GM12891 (cell line): ENCODE data around the gene PRCD.

Experiments
- DNase-seq: peaks from one replicate; pipeline ENCODE4 v3.0.0; 2011; ENCODE audit warnings: low spot score; ENCODE audit not compliant: insufficient read length
- FAIRE-seq: peaks from 2 replicates; lab custom pipeline; 2011; peaks lifted over from hg19 to GRCh38; lab: Jason Lieb, UNC
- PAX5 ChIP-seq: IDR thresholded peaks from 2 replicates; pipeline ENCODE4 v1.6.1; 2011; ENCODE audit warnings: low read length, moderate library complexity, mild to moderate bottlenecking; ENCODE audit not compliant: insufficient read depth, severe bottlenecking
- POLR2A ChIP-seq: IDR thresholded peaks from 2 replicates; pipeline ENCODE4 v1.6.1; 2011; ENCODE audit warnings: low read depth, low read length, control low read depth
- POLR2AphosphoS5 ChIP-seq: IDR thresholded peaks from 2 replicates; pipeline ENCODE4 v1.6.1; 2011; ENCODE audit warnings: low read depth, low read length, control low read depth
- POU2F2 ChIP-seq: IDR thresholded peaks from 2 replicates; pipeline ENCODE4 v1.6.1; 2011; ENCODE audit warnings: low read depth, mild to moderate bottlenecking, control low read depth, low read length, moderate library complexity
- SPI1 ChIP-seq: IDR thresholded peaks from 2 replicates; pipeline ENCODE4 v1.6.1; 2011; ENCODE audit warnings: low read depth, low read length, control low read depth
- TAF1 ChIP-seq: IDR thresholded peaks from 2 replicates; pipeline ENCODE4 v1.6.1; 2011; ENCODE audit warnings: low read depth, low read length, control low read depth

The PRCD gene

GRCh38 chr17:76547642-76548202 is 7.9 kb downstream of the PRCD start:
- TF ChIP-seq POLR2A (no peak), PAX5 (no peak), TAF1 (no peak)
- FAIRE-seq (peak; percentile 90), DNase-seq (no peak)

GRCh38 chr17:76548378-76549214 is 8.8 kb downstream of the PRCD start:
- no peak for FAIRE-seq
- TF ChIP-seq PAX5 (no peak), POU2F2 (no peak), POLR2AphosphoS5 (no peak), TAF1 (no peak), POLR2A (no peak), SPI1 (no peak)

GRCh38 chr17:76549215-76549518 is 9.3 kb downstream of the PRCD start:
- FAIRE-seq = no peak
- no peak for DNase-seq
- TF ChIP-seq TAF1 = no peak
- TF ChIP-seq SPI1 = no peak
- no peak for TF ChIP-seq POLR2A
- no peak for TF ChIP-seq POLR2AphosphoS5
- no peak for TF ChIP-seq POU2F2
- TF ChIP-seq PAX5 = no peak

More at GRCh38 chr17:76548378-76549214, 8.8 kb downstream of the PRCD start:
- DNase-seq = no peak

- no peak for DNase-seq
- no peak for FAIRE-seq
- no peak for TF ChIP-seq POLR2A
Observed at GRCh38 chr17:76549539-76549938, 9.7 kb downstream of the PRCD start.

GRCh38 chr17:76550712-76551615 is 11.1 kb downstream of the PRCD start:
- DNase-seq = no peak
- TF ChIP-seq POLR2AphosphoS5 (no peak), SPI1 (no peak), POLR2A (no peak), TAF1 (no peak)
- no peak for FAIRE-seq

GRCh38 chr17:76551685-76552084 is 11.8 kb downstream of the PRCD start:
- no peak for TF ChIP-seq TAF1
- no peak for TF ChIP-seq POLR2A
- no peak for TF ChIP-seq SPI1
- TF ChIP-seq POLR2AphosphoS5 = no peak
- TF ChIP-seq PAX5 = no peak
- TF ChIP-seq POU2F2 = no peak
- DNase-seq = no peak
- FAIRE-seq = no peak

- FAIRE-seq (no peak), DNase-seq (no peak)
Observed at GRCh38 chr17:76553178-76553908, 13.5 kb downstream of the PRCD start.

GRCh38 chr17:76554131-76554530 is 14.3 kb downstream of the PRCD start:
- FAIRE-seq = no peak
- TF ChIP-seq SPI1 (no peak), TAF1 (no peak), PAX5 (no peak), POU2F2 (no peak), POLR2AphosphoS5 (no peak), POLR2A (no peak)
- no peak for DNase-seq

More at GRCh38 chr17:76553178-76553908, 13.5 kb downstream of the PRCD start:
- TF ChIP-seq POLR2AphosphoS5 (no peak), SPI1 (no peak), PAX5 (no peak), TAF1 (no peak), POLR2A (no peak), POU2F2 (no peak)

GRCh38 chr17:76556765-76557367 is 17.0 kb downstream of the PRCD start:
- TF ChIP-seq PAX5 = no peak
- no peak for TF ChIP-seq POLR2AphosphoS5
- no peak for TF ChIP-seq SPI1
- TF ChIP-seq POU2F2 = no peak
- TF ChIP-seq POLR2A = no peak
- TF ChIP-seq TAF1 = no peak
- FAIRE-seq = no peak
- DNase-seq = no peak
